Measurements from ENCODE around the gene TBC1D17. TPM values are rescaled to one million over a fixed set of nuclear protein-coding genes. Genes with fewer than 3 reads are reported as not detected.

The TBC1D17 gene
- total and polyA plus RNA-seq, 2 of the 13 experiments (the other 11 are each of a cell fraction or from before 2014, with no cell fraction given) = 9.7 to 16.9 TPM

- TF ChIP-seq ZNF20 (CRISPR knock-in tag; IDR thresholded peaks at IDR 0.05) (no peak), PRMT3 (CRISPR knock-in tag; IDR thresholded peaks at IDR 0.05; ENCODE audit: borderline replicate concordance, low read depth) (0 out of 2 replicates have a peak, but pooled peaks have one; percentile 23), ZSCAN25 (CRISPR knock-in tag; IDR thresholded peaks at IDR 0.05) (peak; percentile 85; the same call in 1 of the 2 replicates), NFKB2 (CRISPR knock-in tag; IDR thresholded peaks at IDR 0.05; ENCODE audit: borderline replicate concordance) (peak; percentile 87), SSRP1 (CRISPR knock-in tag; IDR thresholded peaks at IDR 0.05) (peak; percentile 97), ASH2L (IDR thresholded peaks at IDR 0.05; ENCODE audit: insufficient read length, low read depth, low read length) (peak; percentile 74), ZMYM3 (CRISPR knock-in tag; IDR thresholded peaks at IDR 0.05) (0 out of 2 replicates have a peak, but pooled peaks have one; percentile 37), SOX6 (IDR thresholded peaks at IDR 0.05) (no peak), SOX6 (CRISPR knock-in tag; IDR thresholded peaks at IDR 0.05) (peak; percentile 53; the same call in 1 of the 2 replicates), NFIB (CRISPR knock-in tag; IDR thresholded peaks at IDR 0.05; ENCODE audit: borderline replicate concordance) (no peak), BRCA1 (CRISPR knock-in tag; IDR thresholded peaks at IDR 0.05) (peak; percentile 93), SP4 (CRISPR knock-in tag; IDR thresholded peaks at IDR 0.05) (peak; percentile 97)
- TF ChIP-seq, protein P1, sequence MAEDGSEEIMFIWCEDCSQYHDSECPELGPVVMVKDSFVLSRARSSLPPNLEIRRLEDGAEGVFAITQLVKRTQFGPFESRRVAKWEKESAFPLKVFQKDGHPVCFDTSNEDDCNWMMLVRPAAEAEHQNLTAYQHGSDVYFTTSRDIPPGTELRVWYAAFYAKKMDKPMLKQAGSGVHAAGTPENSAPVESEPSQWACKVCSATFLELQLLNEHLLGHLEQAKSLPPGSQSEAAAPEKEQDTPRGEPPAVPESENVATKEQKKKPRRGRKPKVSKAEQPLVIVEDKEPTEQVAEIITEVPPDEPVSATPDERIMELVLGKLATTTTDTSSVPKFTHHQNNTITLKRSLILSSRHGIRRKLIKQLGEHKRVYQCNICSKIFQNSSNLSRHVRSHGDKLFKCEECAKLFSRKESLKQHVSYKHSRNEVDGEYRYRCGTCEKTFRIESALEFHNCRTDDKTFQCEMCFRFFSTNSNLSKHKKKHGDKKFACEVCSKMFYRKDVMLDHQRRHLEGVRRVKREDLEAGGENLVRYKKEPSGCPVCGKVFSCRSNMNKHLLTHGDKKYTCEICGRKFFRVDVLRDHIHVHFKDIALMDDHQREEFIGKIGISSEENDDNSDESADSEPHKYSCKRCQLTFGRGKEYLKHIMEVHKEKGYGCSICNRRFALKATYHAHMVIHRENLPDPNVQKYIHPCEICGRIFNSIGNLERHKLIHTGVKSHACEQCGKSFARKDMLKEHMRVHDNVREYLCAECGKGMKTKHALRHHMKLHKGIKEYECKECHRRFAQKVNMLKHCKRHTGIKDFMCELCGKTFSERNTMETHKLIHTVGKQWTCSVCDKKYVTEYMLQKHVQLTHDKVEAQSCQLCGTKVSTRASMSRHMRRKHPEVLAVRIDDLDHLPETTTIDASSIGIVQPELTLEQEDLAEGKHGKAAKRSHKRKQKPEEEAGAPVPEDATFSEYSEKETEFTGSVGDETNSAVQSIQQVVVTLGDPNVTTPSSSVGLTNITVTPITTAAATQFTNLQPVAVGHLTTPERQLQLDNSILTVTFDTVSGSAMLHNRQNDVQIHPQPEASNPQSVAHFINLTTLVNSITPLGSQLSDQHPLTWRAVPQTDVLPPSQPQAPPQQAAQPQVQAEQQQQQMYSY (CRISPR knock-in tag; IDR thresholded peaks at IDR 0.05) = peak; percentile 8; the same call in 1 of the 2 replicates
- TF ChIP-seq, protein P2, sequence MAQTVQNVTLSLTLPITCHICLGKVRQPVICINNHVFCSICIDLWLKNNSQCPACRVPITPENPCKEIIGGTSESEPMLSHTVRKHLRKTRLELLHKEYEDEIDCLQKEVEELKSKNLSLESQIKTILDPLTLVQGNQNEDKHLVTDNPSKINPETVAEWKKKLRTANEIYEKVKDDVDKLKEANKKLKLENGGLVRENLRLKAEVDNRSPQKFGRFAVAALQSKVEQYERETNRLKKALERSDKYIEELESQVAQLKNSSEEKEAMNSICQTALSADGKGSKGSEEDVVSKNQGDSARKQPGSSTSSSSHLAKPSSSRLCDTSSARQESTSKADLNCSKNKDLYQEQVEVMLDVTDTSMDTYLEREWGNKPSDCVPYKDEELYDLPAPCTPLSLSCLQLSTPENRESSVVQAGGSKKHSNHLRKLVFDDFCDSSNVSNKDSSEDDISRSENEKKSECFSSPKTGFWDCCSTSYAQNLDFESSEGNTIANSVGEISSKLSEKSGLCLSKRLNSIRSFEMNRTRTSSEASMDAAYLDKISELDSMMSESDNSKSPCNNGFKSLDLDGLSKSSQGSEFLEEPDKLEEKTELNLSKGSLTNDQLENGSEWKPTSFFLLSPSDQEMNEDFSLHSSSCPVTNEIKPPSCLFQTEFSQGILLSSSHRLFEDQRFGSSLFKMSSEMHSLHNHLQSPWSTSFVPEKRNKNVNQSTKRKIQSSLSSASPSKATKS (CRISPR knock-in tag; IDR thresholded peaks at IDR 0.05) = 0 out of 2 replicates have a peak, but pooled peaks have one; percentile 35
- TF ChIP-seq, protein P3, sequence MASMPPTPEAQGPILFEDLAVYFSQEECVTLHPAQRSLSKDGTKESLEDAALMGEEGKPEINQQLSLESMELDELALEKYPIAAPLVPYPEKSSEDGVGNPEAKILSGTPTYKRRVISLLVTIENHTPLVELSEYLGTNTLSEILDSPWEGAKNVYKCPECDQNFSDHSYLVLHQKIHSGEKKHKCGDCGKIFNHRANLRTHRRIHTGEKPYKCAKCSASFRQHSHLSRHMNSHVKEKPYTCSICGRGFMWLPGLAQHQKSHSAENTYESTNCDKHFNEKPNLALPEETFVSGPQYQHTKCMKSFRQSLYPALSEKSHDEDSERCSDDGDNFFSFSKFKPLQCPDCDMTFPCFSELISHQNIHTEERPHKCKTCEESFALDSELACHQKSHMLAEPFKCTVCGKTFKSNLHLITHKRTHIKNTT (CRISPR knock-in tag; IDR thresholded peaks at IDR 0.05) = no peak
- TF ChIP-seq, protein P4, sequence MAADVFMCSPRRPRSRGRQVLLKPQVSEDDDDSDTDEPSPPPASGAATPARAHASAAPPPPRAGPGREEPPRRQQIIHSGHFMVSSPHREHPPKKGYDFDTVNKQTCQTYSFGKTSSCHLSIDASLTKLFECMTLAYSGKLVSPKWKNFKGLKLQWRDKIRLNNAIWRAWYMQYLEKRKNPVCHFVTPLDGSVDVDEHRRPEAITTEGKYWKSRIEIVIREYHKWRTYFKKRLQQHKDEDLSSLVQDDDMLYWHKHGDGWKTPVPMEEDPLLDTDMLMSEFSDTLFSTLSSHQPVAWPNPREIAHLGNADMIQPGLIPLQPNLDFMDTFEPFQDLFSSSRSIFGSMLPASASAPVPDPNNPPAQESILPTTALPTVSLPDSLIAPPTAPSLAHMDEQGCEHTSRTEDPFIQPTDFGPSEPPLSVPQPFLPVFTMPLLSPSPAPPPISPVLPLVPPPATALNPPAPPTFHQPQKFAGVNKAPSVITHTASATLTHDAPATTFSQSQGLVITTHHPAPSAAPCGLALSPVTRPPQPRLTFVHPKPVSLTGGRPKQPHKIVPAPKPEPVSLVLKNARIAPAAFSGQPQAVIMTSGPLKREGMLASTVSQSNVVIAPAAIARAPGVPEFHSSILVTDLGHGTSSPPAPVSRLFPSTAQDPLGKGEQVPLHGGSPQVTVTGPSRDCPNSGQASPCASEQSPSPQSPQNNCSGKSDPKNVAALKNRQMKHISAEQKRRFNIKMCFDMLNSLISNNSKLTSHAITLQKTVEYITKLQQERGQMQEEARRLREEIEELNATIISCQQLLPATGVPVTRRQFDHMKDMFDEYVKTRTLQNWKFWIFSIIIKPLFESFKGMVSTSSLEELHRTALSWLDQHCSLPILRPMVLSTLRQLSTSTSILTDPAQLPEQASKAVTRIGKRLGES (CRISPR knock-in tag; IDR thresholded peaks at IDR 0.05; ENCODE audit: borderline replicate concordance) = no peak
Measured at GRCh38 chr19:49929611-49930482, 52.3 kb downstream of the TBC1D17 start (continued).
